ENCODE measurements around the gene C2CD2.
A peak's percentile ranks its signal among the peaks of the same experiment; 100 is the strongest.

Gene C2CD2

DNA sequence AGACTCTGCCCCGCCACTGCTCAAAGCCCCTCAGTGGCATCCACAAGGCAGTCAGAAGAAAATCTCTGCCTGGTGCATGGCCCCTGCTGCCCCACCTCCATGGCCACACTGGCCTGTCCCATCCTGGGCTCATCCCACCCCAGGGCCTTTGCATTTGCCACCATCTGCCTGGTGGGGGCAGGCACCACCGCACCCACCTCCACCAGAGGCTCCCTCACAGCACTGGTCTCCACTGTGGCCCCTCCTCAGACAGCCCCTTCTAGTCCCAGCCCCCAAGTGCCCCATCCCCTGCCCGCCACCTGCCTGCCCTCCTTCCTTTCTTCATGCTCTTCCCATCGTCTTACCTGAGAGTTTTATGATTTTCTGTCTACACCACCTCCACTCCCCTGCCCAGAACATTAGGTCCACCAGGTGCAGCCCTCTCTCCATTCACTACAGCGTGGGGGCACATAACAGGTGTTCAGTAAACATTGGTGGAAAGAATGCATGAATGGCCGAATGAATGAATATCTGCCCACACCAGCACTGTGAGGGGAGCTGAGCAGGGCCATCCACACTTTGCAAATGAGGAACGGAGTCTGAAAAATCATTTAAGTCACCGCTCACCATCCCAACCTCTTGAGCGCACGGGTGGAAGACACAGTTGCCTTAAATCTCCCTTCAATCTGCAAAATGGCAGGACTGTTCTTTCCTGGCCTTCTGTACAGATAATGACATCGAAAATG is 76.7 kb downstream of the C2CD2 start:
- no peaks in the 10 kb centered on the region for H3K27me3 ChIP-seq (ENCODE audit: control insufficient read depth, low read length)
- peaks cover 57% of the 10 kb centered on the region for H3F3A ChIP-seq (ENCODE audit: control insufficient read depth, insufficient read depth)
- peak overlapping the region; percentile 92 for H3K27ac ChIP-seq (ENCODE audit: low read depth, low read length)
- H3K4me2 ChIP-seq (ENCODE audit: low read length): peak overlapping the region; percentile 82
- TF ChIP-seq, protein P1, sequence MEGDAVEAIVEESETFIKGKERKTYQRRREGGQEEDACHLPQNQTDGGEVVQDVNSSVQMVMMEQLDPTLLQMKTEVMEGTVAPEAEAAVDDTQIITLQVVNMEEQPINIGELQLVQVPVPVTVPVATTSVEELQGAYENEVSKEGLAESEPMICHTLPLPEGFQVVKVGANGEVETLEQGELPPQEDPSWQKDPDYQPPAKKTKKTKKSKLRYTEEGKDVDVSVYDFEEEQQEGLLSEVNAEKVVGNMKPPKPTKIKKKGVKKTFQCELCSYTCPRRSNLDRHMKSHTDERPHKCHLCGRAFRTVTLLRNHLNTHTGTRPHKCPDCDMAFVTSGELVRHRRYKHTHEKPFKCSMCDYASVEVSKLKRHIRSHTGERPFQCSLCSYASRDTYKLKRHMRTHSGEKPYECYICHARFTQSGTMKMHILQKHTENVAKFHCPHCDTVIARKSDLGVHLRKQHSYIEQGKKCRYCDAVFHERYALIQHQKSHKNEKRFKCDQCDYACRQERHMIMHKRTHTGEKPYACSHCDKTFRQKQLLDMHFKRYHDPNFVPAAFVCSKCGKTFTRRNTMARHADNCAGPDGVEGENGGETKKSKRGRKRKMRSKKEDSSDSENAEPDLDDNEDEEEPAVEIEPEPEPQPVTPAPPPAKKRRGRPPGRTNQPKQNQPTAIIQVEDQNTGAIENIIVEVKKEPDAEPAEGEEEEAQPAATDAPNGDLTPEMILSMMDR (IDR thresholded peaks at IDR 0.05; ENCODE audit: low read depth, low read length, poor library complexity, severe bottlenecking): peak; percentile 62
- TF ChIP-seq EZH2phosphoT487 (IDR thresholded peaks at IDR 0.05; ENCODE audit: borderline replicate concordance, low read length): no peak
- no peaks in the 10 kb centered on the region for H3K9me3 ChIP-seq (ENCODE audit: control insufficient read depth, insufficient read depth, low read length)
- H3K79me2 ChIP-seq (ENCODE audit: control insufficient read depth, low read length): peaks cover 71% of the 10 kb centered on the region
- H4K20me1 ChIP-seq (ENCODE audit: control insufficient read depth, insufficient read depth, low read depth, low read length): no peaks in the 10 kb centered on the region
- peaks cover 76% of the 10 kb centered on the region for H3K4me1 ChIP-seq (ENCODE audit: control insufficient read depth, low read length)
- H3K9me2 ChIP-seq (replicated peaks; ENCODE audit: control insufficient read depth, low read length): no peaks in the 10 kb centered on the region
- peaks cover 22% of the 10 kb centered on the region for H3K36me3 ChIP-seq (ENCODE audit: control insufficient read depth, low read length)
- peak overlapping the region; percentile 94 for H3K4me3 ChIP-seq (ENCODE audit: low read length)

- Histone ChIP-seq H3K9me2 (replicated peaks; ENCODE audit: control insufficient read depth, low read length) (no peaks in the 10 kb centered on the region), H3K36me3 (ENCODE audit: control insufficient read depth, low read length) (peaks cover 24% of the 10 kb centered on the region), H3K27ac (ENCODE audit: low read depth, low read length) (peak overlapping the region; percentile 92), H3K4me1 (ENCODE audit: control insufficient read depth, low read length) (peaks cover 79% of the 10 kb centered on the region), H3F3A (ENCODE audit: control insufficient read depth, insufficient read depth) (peaks cover 55% of the 10 kb centered on the region), H3K9me3 (ENCODE audit: control insufficient read depth, insufficient read depth, low read length) (no peaks in the 10 kb centered on the region), H3K27me3 (ENCODE audit: control insufficient read depth, low read length) (no peaks in the 10 kb centered on the region), H3K4me2 (ENCODE audit: low read length) (peak overlapping the region; percentile 82), H3K4me3 (ENCODE audit: low read length) (peak overlapping the region; percentile 94), H4K20me1 (ENCODE audit: control insufficient read depth, insufficient read depth, low read depth, low read length) (no peaks in the 10 kb centered on the region), H3K79me2 (ENCODE audit: control insufficient read depth, low read length) (peaks cover 78% of the 10 kb centered on the region)
- TF ChIP-seq EZH2phosphoT487 (IDR thresholded peaks at IDR 0.05; ENCODE audit: borderline replicate concordance, low read length): no peak
- TF ChIP-seq, protein P1 (IDR thresholded peaks at IDR 0.05; ENCODE audit: low read depth, low read length, poor library complexity, severe bottlenecking): no peak
Measured at GRCh38 chr21:41876396-41876795, 77.4 kb downstream of the C2CD2 start.

DNA sequence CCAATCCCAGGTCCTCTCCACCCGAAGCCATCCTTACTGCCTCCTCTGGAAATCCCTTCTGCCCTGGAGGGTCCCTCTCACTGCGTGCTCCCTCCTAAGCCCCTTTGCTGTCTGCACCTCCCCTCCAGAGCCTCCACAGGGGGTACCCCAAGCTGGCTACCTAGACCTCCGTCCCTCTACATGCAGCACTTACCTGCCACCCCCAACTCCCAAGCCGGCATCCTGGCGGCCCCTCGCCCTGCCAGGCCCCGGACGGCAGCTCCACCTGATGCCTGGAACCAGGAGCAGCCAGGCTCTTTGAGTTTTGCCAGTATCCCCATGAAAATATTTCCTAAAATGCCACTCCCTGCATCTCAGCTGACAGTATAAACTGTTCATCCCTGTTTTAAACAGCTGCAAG is 78.7 kb downstream of the C2CD2 start:
- Histone ChIP-seq H3K4me2 (ENCODE audit: low read length) (peak overlapping the region; percentile 82), H3F3A (ENCODE audit: control insufficient read depth, insufficient read depth) (peaks cover 60% of the 10 kb centered on the region), H3K27me3 (ENCODE audit: control insufficient read depth, low read length) (no peaks in the 10 kb centered on the region), H3K27ac (ENCODE audit: low read depth, low read length) (peak overlapping the region; percentile 92), H3K4me3 (ENCODE audit: low read length) (peak overlapping the region; percentile 94), H3K79me2 (ENCODE audit: control insufficient read depth, low read length) (peaks cover 85% of the 10 kb centered on the region), H3K9me3 (ENCODE audit: control insufficient read depth, insufficient read depth, low read length) (no peaks in the 10 kb centered on the region), H3K9me2 (replicated peaks; ENCODE audit: control insufficient read depth, low read length) (no peaks in the 10 kb centered on the region), H4K20me1 (ENCODE audit: control insufficient read depth, insufficient read depth, low read depth, low read length) (no peaks in the 10 kb centered on the region), H3K36me3 (ENCODE audit: control insufficient read depth, low read length) (peaks cover 33% of the 10 kb centered on the region), H3K4me1 (ENCODE audit: control insufficient read depth, low read length) (peaks cover 84% of the 10 kb centered on the region)
- no peak for TF ChIP-seq EZH2phosphoT487 (IDR thresholded peaks at IDR 0.05; ENCODE audit: borderline replicate concordance, low read length)
- TF ChIP-seq, protein P1 (IDR thresholded peaks at IDR 0.05; ENCODE audit: low read depth, low read length, poor library complexity, severe bottlenecking): no peak
